Globus pallidus (tissue), 1 donor: ENCODE results near the gene APOB.
"Not testable (repeated sequence)": the region's sequence is repeated elsewhere in the genome, so short reads cannot be mapped to it uniquely, and the experiment has no call there.

ENCODE experiments used
- DNase-seq: peaks from one replicate; pipeline ENCODE4 v3.0.0-alpha.2; 2015; ENCODE audit warnings: low spot score

APOB gene

GRCh38 chr2:21033237-21034155 is 10.4 kb downstream of the APOB start:
- DNase-seq, result no peak

- no peak for DNase-seq
Observed at GRCh38 chr2:21032338-21033236, 11.3 kb downstream of the APOB start.

- DNase-seq, result no peak
Observed at GRCh38 chr2:21030983-21031968, 12.6 kb downstream of the APOB start.

- no peak for DNase-seq
Observed at GRCh38 chr2:21029519-21029918, 14.4 kb downstream of the APOB start.

- DNase-seq, result not testable (repeated sequence)
Observed at GRCh38 chr2:21028951-21029350, 14.9 kb downstream of the APOB start.

- no peak for DNase-seq
Observed at GRCh38 chr2:21028021-21028947, 15.6 kb downstream of the APOB start.

GRCh38 chr2:21026479-21027282 is 17.2 kb downstream of the APOB start:
- DNase-seq, result no peak

GRCh38 chr2:21025690-21026478 is 18.0 kb downstream of the APOB start:
- no peak for DNase-seq

GRCh38 chr2:21024722-21025389 is 19.0 kb downstream of the APOB start:
- no peak for DNase-seq

- no peak for DNase-seq
Observed at GRCh38 chr2:21024198-21024597, 19.7 kb downstream of the APOB start.

GRCh38 chr2:21023419-21024181 is 20.3 kb downstream of the APOB start:
- DNase-seq, result no peak

- no peak for DNase-seq
Observed at GRCh38 chr2:21022792-21023367, 21.0 kb downstream of the APOB start.

- DNase-seq, result no peak
Observed at GRCh38 chr2:21021430-21021829, 22.4 kb downstream of the APOB start.

GRCh38 chr2:21020668-21021288 is 23.1 kb downstream of the APOB start:
- no peak for DNase-seq

- DNase-seq, result no peak
Observed at GRCh38 chr2:21020031-21020667, 23.7 kb downstream of the APOB start.

- DNase-seq, result no peak
Observed at GRCh38 chr2:21019678-21020021, 24.2 kb downstream of the APOB start.
